PC-9 (cell line): ENCODE measurements around the gene PRKCH.

Source experiments
- EZH2 ChIP-seq: fragments of 200-600 bp; sonication (generic); IDR thresholded peaks from 2 replicates; pipeline ENCODE4 v1.8.0; 2017; ENCODE audit warnings: antibody characterized with exemption, low read depth
- TF ChIP-seq, protein P1 (sequence below): fragments of 200-600 bp; sonication (generic); conservative IDR thresholded peaks from 2 replicates; pipeline ENCODE4 v1.6.1; 2017; ENCODE audit warnings: mixed run types, antibody characterized with exemption, mild to moderate bottlenecking, moderate library complexity

DNA sequence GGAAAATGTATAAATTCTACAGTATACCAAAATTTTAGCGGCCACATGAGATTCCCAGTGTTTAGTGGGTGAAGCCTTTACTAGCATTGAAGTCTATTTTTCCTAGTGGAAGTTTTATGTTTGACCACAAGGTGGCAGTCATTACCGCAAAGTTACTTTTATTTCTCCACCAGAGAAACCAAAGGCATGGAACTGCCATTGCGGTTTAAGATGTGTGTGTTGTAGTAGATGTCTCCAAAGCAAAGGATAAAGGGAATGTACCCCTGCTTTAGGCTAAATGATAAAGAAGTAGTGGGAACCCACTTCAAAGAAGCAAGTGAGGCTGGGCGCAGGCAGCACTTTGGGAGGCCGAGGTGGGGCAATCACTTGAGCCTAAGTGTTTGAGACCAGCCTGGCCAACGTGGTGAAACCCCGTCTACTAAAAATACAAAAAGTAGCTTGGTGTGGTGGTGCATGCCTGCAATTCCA, 140.5 kb downstream of the PRKCH start:
- TF ChIP-seq, protein P1, sequence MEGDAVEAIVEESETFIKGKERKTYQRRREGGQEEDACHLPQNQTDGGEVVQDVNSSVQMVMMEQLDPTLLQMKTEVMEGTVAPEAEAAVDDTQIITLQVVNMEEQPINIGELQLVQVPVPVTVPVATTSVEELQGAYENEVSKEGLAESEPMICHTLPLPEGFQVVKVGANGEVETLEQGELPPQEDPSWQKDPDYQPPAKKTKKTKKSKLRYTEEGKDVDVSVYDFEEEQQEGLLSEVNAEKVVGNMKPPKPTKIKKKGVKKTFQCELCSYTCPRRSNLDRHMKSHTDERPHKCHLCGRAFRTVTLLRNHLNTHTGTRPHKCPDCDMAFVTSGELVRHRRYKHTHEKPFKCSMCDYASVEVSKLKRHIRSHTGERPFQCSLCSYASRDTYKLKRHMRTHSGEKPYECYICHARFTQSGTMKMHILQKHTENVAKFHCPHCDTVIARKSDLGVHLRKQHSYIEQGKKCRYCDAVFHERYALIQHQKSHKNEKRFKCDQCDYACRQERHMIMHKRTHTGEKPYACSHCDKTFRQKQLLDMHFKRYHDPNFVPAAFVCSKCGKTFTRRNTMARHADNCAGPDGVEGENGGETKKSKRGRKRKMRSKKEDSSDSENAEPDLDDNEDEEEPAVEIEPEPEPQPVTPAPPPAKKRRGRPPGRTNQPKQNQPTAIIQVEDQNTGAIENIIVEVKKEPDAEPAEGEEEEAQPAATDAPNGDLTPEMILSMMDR: peak; percentile 93
- no peak for TF ChIP-seq EZH2
